Measurements from ENCODE around the gene HOXC13. TPM values are rescaled to one million over a fixed set of nuclear protein-coding genes. Genes with fewer than 3 reads are reported as not detected.

HOXC13 gene
- total and polyA plus RNA-seq, 2 experiments from 2014 or later, result 0.10 TPM; not detected in 1

DNA sequence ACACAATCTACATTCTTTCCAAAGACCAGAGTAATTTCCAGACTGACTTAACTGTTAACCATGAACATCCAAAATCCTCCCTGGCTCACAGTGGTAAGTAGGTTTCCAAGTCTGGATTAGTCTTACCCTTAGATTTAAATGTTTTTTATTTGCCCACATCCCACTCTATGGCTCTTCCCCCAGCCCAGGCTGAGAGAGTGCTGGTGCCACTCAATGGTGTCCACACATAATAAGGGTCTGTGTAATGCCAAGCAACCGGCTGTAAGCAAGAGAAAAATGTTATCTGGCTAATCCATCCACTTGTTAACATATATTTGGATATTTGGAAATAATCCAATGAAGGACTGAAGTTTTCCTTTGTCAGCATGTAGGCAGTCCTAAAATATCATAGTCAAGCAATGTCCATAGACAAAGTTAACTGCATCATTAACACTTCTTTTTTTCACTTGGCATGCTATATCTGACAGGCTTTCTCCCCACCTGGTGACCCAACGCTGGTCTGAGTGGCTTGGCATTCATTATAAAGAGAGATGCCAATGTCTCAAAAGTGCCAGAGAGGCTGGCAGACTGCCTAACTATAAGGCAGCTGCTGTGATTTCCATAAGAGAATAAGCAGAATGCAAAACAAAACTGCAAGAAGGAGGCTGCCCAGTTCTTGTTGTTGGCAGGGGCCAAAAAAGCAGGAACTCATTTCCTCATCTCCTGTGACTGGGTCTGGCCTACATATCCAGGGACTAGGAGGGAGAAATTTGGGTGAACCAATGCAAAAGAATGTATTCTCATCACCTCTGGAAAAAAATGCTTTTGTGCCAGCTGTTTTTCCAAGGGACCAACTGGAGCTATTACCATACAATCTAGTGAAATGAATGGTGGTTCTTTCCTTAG is 13.9 kb upstream of the HOXC13 start:
- H3K9me2 ChIP-seq (ENCODE audit: insufficient read depth), result no peaks in the 10 kb centered on the region
- TF ChIP-seq, protein P1, sequence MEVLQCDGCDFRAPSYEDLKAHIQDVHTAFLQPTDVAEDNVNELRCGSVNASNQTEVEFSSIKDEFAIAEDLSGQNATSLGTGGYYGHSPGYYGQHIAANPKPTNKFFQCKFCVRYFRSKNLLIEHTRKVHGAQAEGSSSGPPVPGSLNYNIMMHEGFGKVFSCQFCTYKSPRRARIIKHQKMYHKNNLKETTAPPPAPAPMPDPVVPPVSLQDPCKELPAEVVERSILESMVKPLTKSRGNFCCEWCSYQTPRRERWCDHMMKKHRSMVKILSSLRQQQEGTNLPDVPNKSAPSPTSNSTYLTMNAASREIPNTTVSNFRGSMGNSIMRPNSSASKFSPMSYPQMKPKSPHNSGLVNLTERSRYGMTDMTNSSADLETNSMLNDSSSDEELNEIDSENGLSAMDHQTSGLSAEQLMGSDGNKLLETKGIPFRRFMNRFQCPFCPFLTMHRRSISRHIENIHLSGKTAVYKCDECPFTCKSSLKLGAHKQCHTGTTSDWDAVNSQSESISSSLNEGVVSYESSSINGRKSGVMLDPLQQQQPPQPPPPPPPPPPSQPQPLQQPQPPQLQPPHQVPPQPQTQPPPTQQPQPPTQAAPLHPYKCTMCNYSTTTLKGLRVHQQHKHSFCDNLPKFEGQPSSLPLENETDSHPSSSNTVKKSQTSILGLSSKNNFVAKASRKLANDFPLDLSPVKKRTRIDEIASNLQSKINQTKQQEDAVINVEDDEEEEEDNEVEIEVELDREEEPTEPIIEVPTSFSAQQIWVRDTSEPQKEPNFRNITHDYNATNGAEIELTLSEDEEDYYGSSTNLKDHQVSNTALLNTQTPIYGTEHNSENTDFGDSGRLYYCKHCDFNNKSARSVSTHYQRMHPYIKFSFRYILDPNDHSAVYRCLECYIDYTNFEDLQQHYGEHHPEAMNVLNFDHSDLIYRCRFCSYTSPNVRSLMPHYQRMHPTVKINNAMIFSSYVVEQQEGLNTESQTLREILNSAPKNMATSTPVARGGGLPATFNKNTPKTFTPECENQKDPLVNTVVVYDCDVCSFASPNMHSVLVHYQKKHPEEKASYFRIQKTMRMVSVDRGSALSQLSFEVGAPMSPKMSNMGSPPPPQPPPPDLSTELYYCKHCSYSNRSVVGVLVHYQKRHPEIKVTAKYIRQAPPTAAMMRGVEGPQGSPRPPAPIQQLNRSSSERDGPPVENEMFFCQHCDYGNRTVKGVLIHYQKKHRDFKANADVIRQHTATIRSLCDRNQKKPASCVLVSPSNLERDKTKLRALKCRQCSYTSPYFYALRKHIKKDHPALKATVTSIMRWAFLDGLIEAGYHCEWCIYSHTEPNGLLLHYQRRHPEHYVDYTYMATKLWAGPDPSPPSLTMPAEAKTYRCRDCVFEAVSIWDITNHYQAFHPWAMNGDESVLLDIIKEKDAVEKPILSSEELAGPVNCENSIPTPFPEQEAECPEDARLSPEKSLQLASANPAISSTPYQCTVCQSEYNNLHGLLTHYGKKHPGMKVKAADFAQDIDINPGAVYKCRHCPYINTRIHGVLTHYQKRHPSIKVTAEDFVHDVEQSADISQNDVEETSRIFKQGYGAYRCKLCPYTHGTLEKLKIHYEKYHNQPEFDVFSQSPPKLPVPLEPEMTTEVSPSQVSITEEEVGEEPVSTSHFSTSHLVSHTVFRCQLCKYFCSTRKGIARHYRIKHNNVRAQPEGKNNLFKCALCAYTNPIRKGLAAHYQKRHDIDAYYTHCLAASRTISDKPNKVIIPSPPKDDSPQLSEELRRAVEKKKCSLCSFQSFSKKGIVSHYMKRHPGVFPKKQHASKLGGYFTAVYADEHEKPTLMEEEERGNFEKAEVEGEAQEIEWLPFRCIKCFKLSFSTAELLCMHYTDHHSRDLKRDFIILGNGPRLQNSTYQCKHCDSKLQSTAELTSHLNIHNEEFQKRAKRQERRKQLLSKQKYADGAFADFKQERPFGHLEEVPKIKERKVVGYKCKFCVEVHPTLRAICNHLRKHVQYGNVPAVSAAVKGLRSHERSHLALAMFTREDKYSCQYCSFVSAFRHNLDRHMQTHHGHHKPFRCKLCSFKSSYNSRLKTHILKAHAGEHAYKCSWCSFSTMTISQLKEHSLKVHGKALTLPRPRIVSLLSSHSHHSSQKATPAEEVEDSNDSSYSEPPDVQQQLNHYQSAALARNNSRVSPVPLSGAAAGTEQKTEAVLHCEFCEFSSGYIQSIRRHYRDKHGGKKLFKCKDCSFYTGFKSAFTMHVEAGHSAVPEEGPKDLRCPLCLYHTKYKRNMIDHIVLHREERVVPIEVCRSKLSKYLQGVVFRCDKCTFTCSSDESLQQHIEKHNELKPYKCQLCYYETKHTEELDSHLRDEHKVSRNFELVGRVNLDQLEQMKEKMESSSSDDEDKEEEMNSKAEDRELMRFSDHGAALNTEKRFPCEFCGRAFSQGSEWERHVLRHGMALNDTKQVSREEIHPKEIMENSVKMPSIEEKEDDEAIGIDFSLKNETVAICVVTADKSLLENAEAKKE (CRISPR knock-in tag; IDR thresholded peaks at IDR 0.05), result no peak
- TF ChIP-seq CREB1 (CRISPR knock-in tag; IDR thresholded peaks at IDR 0.05; ENCODE audit: low read depth), result no peak
- TF ChIP-seq, protein P2, sequence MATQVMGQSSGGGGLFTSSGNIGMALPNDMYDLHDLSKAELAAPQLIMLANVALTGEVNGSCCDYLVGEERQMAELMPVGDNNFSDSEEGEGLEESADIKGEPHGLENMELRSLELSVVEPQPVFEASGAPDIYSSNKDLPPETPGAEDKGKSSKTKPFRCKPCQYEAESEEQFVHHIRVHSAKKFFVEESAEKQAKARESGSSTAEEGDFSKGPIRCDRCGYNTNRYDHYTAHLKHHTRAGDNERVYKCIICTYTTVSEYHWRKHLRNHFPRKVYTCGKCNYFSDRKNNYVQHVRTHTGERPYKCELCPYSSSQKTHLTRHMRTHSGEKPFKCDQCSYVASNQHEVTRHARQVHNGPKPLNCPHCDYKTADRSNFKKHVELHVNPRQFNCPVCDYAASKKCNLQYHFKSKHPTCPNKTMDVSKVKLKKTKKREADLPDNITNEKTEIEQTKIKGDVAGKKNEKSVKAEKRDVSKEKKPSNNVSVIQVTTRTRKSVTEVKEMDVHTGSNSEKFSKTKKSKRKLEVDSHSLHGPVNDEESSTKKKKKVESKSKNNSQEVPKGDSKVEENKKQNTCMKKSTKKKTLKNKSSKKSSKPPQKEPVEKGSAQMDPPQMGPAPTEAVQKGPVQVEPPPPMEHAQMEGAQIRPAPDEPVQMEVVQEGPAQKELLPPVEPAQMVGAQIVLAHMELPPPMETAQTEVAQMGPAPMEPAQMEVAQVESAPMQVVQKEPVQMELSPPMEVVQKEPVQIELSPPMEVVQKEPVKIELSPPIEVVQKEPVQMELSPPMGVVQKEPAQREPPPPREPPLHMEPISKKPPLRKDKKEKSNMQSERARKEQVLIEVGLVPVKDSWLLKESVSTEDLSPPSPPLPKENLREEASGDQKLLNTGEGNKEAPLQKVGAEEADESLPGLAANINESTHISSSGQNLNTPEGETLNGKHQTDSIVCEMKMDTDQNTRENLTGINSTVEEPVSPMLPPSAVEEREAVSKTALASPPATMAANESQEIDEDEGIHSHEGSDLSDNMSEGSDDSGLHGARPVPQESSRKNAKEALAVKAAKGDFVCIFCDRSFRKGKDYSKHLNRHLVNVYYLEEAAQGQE (IDR thresholded peaks at IDR 0.05; ENCODE audit: unreplicated experiment), result no peak
- no peak for TF ChIP-seq STAT1 (IDR thresholded peaks at IDR 0.05; ENCODE audit: unreplicated experiment)
- TF ChIP-seq ZNF331 (CRISPR knock-in tag; IDR thresholded peaks at IDR 0.05; ENCODE audit: low read depth), result no peak
- no peak for TF ChIP-seq JUNB (IDR thresholded peaks at IDR 0.05; ENCODE audit: unreplicated experiment)
- no peak for TF ChIP-seq EZH2 (IDR thresholded peaks at IDR 0.05; ENCODE audit: low read depth, unreplicated experiment)
- no peak for TF ChIP-seq NANOG (IDR thresholded peaks at IDR 0.05; ENCODE audit: borderline replicate concordance)
- TF ChIP-seq POLR2AphosphoS5 (IDR thresholded peaks at IDR 0.05; ENCODE audit: low read depth), result no peak
- TF ChIP-seq, protein P3, sequence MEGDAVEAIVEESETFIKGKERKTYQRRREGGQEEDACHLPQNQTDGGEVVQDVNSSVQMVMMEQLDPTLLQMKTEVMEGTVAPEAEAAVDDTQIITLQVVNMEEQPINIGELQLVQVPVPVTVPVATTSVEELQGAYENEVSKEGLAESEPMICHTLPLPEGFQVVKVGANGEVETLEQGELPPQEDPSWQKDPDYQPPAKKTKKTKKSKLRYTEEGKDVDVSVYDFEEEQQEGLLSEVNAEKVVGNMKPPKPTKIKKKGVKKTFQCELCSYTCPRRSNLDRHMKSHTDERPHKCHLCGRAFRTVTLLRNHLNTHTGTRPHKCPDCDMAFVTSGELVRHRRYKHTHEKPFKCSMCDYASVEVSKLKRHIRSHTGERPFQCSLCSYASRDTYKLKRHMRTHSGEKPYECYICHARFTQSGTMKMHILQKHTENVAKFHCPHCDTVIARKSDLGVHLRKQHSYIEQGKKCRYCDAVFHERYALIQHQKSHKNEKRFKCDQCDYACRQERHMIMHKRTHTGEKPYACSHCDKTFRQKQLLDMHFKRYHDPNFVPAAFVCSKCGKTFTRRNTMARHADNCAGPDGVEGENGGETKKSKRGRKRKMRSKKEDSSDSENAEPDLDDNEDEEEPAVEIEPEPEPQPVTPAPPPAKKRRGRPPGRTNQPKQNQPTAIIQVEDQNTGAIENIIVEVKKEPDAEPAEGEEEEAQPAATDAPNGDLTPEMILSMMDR (conservative IDR thresholded peaks at IDR 0.05; ENCODE audit: low read depth in 2 of 2), result no peak
- no peak for TF ChIP-seq ZNF114 (CRISPR knock-in tag; IDR thresholded peaks at IDR 0.05)
- TF ChIP-seq, protein P4, sequence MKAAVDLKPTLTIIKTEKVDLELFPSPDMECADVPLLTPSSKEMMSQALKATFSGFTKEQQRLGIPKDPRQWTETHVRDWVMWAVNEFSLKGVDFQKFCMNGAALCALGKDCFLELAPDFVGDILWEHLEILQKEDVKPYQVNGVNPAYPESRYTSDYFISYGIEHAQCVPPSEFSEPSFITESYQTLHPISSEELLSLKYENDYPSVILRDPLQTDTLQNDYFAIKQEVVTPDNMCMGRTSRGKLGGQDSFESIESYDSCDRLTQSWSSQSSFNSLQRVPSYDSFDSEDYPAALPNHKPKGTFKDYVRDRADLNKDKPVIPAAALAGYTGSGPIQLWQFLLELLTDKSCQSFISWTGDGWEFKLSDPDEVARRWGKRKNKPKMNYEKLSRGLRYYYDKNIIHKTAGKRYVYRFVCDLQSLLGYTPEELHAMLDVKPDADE (IDR thresholded peaks at IDR 0.05), result no peak
- TF ChIP-seq EZH2phosphoT487 (IDR thresholded peaks at IDR 0.05; ENCODE audit: unreplicated experiment), result no peak
- Mint-ChIP-seq H3K27me3 (ENCODE audit: insufficient read depth, low read depth, poor library complexity) (peaks cover 77% of the 10 kb centered on the region), H3K4me1 (peaks cover 20% of the 10 kb centered on the region), H3K27ac (no peak overlapping the region), H3K36me3 (ENCODE audit: low read depth) (no peaks in the 10 kb centered on the region), H3K9me3 (no peaks in the 10 kb centered on the region), H3K4me3 (no peak overlapping the region)
- no peak overlapping the region for H3K4me2 ChIP-seq
- H3K27me3 ChIP-seq (ENCODE audit: insufficient read depth), result peaks cover 100% of the 10 kb centered on the region
- H3K27ac ChIP-seq (ENCODE audit: low read depth), result no peak overlapping the region
- H3K4me1 ChIP-seq (ENCODE audit: insufficient read depth), result peaks cover 7% of the 10 kb centered on the region; the same call in 1 of the 2 replicates
- H3K36me3 ChIP-seq (ENCODE audit: insufficient read depth), result no peaks in the 10 kb centered on the region
- H2AFZ ChIP-seq, result no peak overlapping the region
- no peaks in the 10 kb centered on the region for H3K79me2 ChIP-seq (replicated peaks; ENCODE audit: insufficient read depth)
- no peak overlapping the region for H3K4me3 ChIP-seq
- H4K20me1 ChIP-seq (replicated peaks; ENCODE audit: insufficient read depth), result peaks cover 24% of the 10 kb centered on the region
- peaks cover 15% of the 10 kb centered on the region; the same call in 1 of the 2 replicates for H3F3A ChIP-seq (replicated peaks; ENCODE audit: low read depth)
- ATAC-seq, result no peak
- no peak for DNase-seq (ENCODE audit: low spot score)

Data from GM23338 (cell line).